SK-N-SH (cell line): Measurements from ENCODE around the gene MYMX.

Experiments
- EZH2phosphoT487 ChIP-seq: fragments of 200-600 bp; sonication (generic); IDR thresholded peaks from 2 replicates; pipeline ENCODE4 v1.6.1; 2017; ENCODE audit warnings: low read depth, mixed run types, mild to moderate bottlenecking, antibody characterized with exemption, moderate library complexity, borderline replicate concordance
- GATA2 ChIP-seq: sonication (generic); formaldehyde crosslinking; IDR thresholded peaks from 2 replicates; pipeline ENCODE4 v1.5.0; 2020; ENCODE audit warnings: mild to moderate bottlenecking, missing genetic modification reagents
- POLR2AphosphoS5 ChIP-seq: IDR thresholded peaks from 2 replicates; pipeline ENCODE4 v1.6.1; 2012; ENCODE audit warnings: low read depth, low read length
- TCF12 ChIP-seq: IDR thresholded peaks from 2 replicates; pipeline ENCODE4 v1.4.0; 2012
- TF ChIP-seq, protein P1 (sequence below): fragments of 150-350 bp; IDR thresholded peaks from 2 replicates; pipeline ENCODE4 v1.6.1; 2016; ENCODE audit warnings: mild to moderate bottlenecking, low read depth, low read length
- TF ChIP-seq, protein P2 (sequence below): IDR thresholded peaks from 2 replicates; pipeline ENCODE4 v1.4.0; 2012; ENCODE audit warnings: low read depth, borderline replicate concordance
- TF ChIP-seq, protein P3 (sequence below): fragments of 200-600 bp; sonication (generic); IDR thresholded peaks from 2 replicates; pipeline ENCODE4 v1.6.1; 2017; ENCODE audit warnings: antibody characterized with exemption, mild to moderate bottlenecking, moderate library complexity
- TF ChIP-seq, protein P4 (sequence below): IDR thresholded peaks from 2 replicates; pipeline ENCODE4 v1.4.0; 2012; ENCODE audit warnings: low read depth, borderline replicate concordance

DNA sequence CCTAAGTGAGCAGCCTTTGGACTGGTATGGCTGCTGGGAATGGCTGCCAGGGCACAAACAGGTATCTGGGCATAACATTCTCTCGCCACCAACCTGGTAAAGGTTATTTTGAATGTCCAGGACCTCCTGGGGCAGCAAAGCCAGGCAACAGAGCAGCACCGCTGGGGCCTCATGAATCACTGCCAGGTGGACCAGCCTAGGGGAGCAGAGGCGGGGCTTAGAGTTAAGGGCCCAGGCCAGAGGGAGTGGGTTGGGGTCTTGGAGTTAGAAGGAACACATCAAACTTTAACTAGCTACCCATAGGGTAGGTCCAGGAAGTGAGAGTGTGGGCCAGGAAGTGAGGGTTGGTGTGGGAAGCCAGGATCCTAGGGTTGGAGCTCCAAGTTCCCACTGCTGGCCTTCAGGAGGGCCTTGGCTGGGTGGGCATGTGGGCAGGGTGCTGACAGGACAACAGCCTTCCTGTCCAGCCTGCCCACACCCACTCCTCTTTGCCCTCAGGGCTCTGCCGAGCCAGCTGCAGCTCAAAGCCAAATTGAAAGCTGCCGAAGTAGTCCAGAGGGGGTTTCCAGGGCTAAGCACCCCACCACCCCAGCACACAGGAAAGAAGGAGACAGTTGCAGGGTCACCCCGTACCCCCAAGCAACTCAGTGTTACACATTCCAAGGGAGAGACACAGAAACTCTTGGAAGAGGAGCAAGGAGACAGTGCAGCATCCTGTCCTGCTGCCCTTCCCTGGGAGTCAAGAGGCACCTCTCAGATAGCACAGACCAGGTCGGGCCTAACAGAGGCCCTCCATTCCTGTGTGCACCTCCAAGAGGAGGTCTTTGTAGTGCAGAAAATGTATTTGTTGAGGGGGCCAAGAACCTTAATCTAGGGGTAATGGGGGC, 46.0 kb downstream of the MYMX start:
- TF ChIP-seq POLR2AphosphoS5 (no peak), GATA2 (CRISPR knock-in tag) (no peak), EZH2phosphoT487 (no peak), TCF12 (no peak)
- TF ChIP-seq, protein P1, sequence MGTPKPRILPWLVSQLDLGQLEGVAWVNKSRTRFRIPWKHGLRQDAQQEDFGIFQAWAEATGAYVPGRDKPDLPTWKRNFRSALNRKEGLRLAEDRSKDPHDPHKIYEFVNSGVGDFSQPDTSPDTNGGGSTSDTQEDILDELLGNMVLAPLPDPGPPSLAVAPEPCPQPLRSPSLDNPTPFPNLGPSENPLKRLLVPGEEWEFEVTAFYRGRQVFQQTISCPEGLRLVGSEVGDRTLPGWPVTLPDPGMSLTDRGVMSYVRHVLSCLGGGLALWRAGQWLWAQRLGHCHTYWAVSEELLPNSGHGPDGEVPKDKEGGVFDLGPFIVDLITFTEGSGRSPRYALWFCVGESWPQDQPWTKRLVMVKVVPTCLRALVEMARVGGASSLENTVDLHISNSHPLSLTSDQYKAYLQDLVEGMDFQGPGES = no peak
- TF ChIP-seq, protein P2, sequence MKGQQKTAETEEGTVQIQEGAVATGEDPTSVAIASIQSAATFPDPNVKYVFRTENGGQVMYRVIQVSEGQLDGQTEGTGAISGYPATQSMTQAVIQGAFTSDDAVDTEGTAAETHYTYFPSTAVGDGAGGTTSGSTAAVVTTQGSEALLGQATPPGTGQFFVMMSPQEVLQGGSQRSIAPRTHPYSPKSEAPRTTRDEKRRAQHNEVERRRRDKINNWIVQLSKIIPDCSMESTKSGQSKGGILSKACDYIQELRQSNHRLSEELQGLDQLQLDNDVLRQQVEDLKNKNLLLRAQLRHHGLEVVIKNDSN = no peak
- TF ChIP-seq, protein P3, sequence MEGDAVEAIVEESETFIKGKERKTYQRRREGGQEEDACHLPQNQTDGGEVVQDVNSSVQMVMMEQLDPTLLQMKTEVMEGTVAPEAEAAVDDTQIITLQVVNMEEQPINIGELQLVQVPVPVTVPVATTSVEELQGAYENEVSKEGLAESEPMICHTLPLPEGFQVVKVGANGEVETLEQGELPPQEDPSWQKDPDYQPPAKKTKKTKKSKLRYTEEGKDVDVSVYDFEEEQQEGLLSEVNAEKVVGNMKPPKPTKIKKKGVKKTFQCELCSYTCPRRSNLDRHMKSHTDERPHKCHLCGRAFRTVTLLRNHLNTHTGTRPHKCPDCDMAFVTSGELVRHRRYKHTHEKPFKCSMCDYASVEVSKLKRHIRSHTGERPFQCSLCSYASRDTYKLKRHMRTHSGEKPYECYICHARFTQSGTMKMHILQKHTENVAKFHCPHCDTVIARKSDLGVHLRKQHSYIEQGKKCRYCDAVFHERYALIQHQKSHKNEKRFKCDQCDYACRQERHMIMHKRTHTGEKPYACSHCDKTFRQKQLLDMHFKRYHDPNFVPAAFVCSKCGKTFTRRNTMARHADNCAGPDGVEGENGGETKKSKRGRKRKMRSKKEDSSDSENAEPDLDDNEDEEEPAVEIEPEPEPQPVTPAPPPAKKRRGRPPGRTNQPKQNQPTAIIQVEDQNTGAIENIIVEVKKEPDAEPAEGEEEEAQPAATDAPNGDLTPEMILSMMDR = no peak
- TF ChIP-seq, protein P4, sequence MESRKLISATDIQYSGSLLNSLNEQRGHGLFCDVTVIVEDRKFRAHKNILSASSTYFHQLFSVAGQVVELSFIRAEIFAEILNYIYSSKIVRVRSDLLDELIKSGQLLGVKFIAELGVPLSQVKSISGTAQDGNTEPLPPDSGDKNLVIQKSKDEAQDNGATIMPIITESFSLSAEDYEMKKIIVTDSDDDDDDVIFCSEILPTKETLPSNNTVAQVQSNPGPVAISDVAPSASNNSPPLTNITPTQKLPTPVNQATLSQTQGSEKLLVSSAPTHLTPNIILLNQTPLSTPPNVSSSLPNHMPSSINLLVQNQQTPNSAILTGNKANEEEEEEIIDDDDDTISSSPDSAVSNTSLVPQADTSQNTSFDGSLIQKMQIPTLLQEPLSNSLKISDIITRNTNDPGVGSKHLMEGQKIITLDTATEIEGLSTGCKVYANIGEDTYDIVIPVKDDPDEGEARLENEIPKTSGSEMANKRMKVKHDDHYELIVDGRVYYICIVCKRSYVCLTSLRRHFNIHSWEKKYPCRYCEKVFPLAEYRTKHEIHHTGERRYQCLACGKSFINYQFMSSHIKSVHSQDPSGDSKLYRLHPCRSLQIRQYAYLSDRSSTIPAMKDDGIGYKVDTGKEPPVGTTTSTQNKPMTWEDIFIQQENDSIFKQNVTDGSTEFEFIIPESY = no peak
